CD8-positive, alpha-beta memory T cell (primary cell): ENCODE measurements around the gene KCNJ12. TPM values are rescaled to one million over a fixed set of nuclear protein-coding genes. Genes with fewer than 3 reads are reported as not detected.
"Not testable (repeated sequence)": the region's sequence is repeated elsewhere in the genome, so short reads cannot be mapped to it uniquely, and the experiment has no call there.

Experiments
- CTCF ChIA-PET: fragments of 350-600 bp; sonication (Branson Sonifier 250); formaldehyde crosslinking; loops from one replicate; lab custom pipeline; 2021; ENCODE audit warnings: antibody characterized with exemption; lab: Charles Lee
- POLR2A ChIA-PET: fragments of 350-600 bp; sonication (Branson Sonifier 250); formaldehyde crosslinking; loops from one replicate; lab custom pipeline; 2021; ENCODE audit warnings: antibody characterized with exemption; lab: Charles Lee
- DNase-seq, 5 donors: peaks; one replicate each; pipeline versions ENCODE4 v3.0.0 to v3.0.0-alpha.2; 2020 to 2022; ENCODE audit warnings: mixed read lengths in 1 of 5
- H3K27ac ChIP-seq: one replicate; pipeline ENCODE4 v1.7.0; 2013; ENCODE audit warnings: low read depth, mild to moderate bottlenecking, low read length, moderate library complexity
- H3K27me3 ChIP-seq: 2 replicates; pipeline ENCODE4 v1.7.0; 2013; ENCODE audit warnings: low read length, mild to moderate bottlenecking; ENCODE audit not compliant: insufficient read depth, poor library complexity, severe bottlenecking
- H3K36me3 ChIP-seq: 2 replicates; pipeline ENCODE4 v1.7.0; 2013; ENCODE audit warnings: mild to moderate bottlenecking, low read length, moderate library complexity; ENCODE audit not compliant: insufficient read depth
- H3K4me1 ChIP-seq: 2 replicates; pipeline ENCODE4 v1.7.0; 2013; ENCODE audit warnings: mild to moderate bottlenecking, low read length, moderate library complexity; ENCODE audit not compliant: insufficient read depth
- H3K4me3 ChIP-seq: 2 replicates; pipeline ENCODE4 v1.7.0; 2013; ENCODE audit warnings: mild to moderate bottlenecking, low read length
- H3K9me3 ChIP-seq: 2 replicates; pipeline ENCODE4 v1.7.0; 2013; ENCODE audit warnings: mild to moderate bottlenecking, low read length
- H3K27ac Mint-ChIP-seq, 8 donors: one replicate each; pipeline ENCODE4 v1.8.0; 2020 to 2021; ENCODE audit warnings: mixed read lengths in 8 of 8, mild to moderate bottlenecking in 6 of 8, inconsistent platforms in 3 of 8, moderate library complexity in 3 of 8
- H3K27me3 Mint-ChIP-seq, 2 donors: one replicate each; pipeline ENCODE4 v1.8.0; 2020 to 2021; ENCODE audit warnings: mixed read lengths in 2 of 2, mild to moderate bottlenecking in 1 of 2, moderate library complexity in 1 of 2
- H3K36me3 Mint-ChIP-seq, 3 donors: one replicate each; pipeline ENCODE4 v1.8.0; 2020 to 2021; ENCODE audit warnings: mixed read lengths in 3 of 3, inconsistent platforms in 1 of 3, mild to moderate bottlenecking in 1 of 3
- H3K4me1 Mint-ChIP-seq, 3 donors: one replicate each; pipeline ENCODE4 v1.8.0; 2020 to 2021; ENCODE audit warnings: mixed read lengths in 3 of 3, inconsistent platforms in 1 of 3, mild to moderate bottlenecking in 1 of 3
- H3K4me3 Mint-ChIP-seq, 7 donors: one replicate each; pipeline ENCODE4 v1.8.0; 2020 to 2021; ENCODE audit warnings: mixed read lengths in 7 of 7, mild to moderate bottlenecking in 6 of 7, moderate library complexity in 4 of 7, inconsistent platforms in 2 of 7
- H3K9me3 Mint-ChIP-seq, 5 donors: one replicate each; pipeline ENCODE4 v1.8.0; 2020 to 2022; ENCODE audit warnings: mixed read lengths in 5 of 5, mild to moderate bottlenecking in 3 of 5, moderate library complexity in 2 of 5, inconsistent platforms in 1 of 5
- polyA plus RNA-seq: library from polyadenylated mRNA; unstranded; fragments of 300-500 nt; fragmentation: Illumina TruSeq; gene quantifications from one replicate; pipeline ENCODE4 v1.2.3, GENCODE V29; 2021
- total RNA-seq, 2 experiments: library from RNA; stranded (reverse); gene quantifications; one replicate each; pipeline ENCODE4 v1.2.3, GENCODE V29; 2021

Gene KCNJ12
- total and polyA plus RNA-seq, 3 experiments from 2014 or later, result not detected

GRCh38 chr17:21425736-21426135 lies 49.6 kb downstream of the KCNJ12 start:
- Histone ChIP-seq H3K9me3 (no peaks in the 10 kb centered on the region), H3K36me3 (no peaks in the 10 kb centered on the region), H3K4me3 (no peak overlapping the region), H3K4me1 (peaks cover 1% of the 10 kb centered on the region), H3K27ac (no peak overlapping the region), H3K27me3 (no peaks in the 10 kb centered on the region)
- Mint-ChIP-seq H3K36me3 (no peaks in the 10 kb centered on the region), H3K27ac (peak overlapping the region in 1 of 8 donors; percentile 6), H3K4me1 (no peaks in the 10 kb centered on the region), H3K9me3 (no peaks in the 10 kb centered on the region), H3K4me3 (no peak overlapping the region), H3K27me3 (peaks cover 2 to 7% of the 10 kb centered on the region in 2 donors)
- ChIA-PET CTCF (no interaction called here), POLR2A (no interaction called here)
- no peak for DNase-seq

GRCh38 chr17:21426246-21426645 lies 50.1 kb downstream of the KCNJ12 start:
- H3K4me1 Mint-ChIP-seq, H3K36me3 ChIP-seq, H3K4me1 ChIP-seq, DNase-seq, H3K27me3 ChIP-seq, H3K27me3 Mint-ChIP-seq, CTCF ChIA-PET, H3K9me3 ChIP-seq, POLR2A ChIA-PET, H3K4me3 ChIP-seq, H3K9me3 Mint-ChIP-seq, H3K36me3 Mint-ChIP-seq, H3K4me3 Mint-ChIP-seq, H3K27ac Mint-ChIP-seq, H3K27ac ChIP-seq: not testable (repeated sequence)

DNA sequence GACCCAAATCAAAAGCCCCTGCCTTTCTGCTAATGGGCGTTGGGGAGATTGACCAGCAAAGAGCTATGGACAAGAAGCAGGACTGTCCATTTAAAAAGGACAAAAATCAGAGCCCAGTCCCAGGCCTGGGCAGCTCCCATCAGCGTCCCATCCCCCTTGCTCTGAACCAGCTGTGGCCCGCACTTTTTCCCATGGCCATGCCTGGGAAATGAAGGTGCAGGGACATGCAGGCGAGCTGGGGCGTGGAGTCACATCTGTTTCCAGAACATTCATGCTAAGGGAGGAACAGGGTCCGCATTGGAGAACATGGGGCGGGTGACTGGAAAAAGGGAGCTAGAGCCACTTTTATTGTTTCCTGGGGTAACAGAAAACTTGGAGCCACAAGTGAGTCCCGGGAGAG lies 50.7 kb downstream of the KCNJ12 start:
- H3K4me3 Mint-ChIP-seq, H3K4me3 ChIP-seq, H3K9me3 Mint-ChIP-seq, H3K4me1 Mint-ChIP-seq, H3K27me3 Mint-ChIP-seq, H3K27ac ChIP-seq, H3K36me3 Mint-ChIP-seq, H3K9me3 ChIP-seq, POLR2A ChIA-PET, H3K27me3 ChIP-seq, CTCF ChIA-PET, H3K27ac Mint-ChIP-seq, H3K36me3 ChIP-seq, H3K4me1 ChIP-seq, DNase-seq: not testable (repeated sequence)

DNA sequence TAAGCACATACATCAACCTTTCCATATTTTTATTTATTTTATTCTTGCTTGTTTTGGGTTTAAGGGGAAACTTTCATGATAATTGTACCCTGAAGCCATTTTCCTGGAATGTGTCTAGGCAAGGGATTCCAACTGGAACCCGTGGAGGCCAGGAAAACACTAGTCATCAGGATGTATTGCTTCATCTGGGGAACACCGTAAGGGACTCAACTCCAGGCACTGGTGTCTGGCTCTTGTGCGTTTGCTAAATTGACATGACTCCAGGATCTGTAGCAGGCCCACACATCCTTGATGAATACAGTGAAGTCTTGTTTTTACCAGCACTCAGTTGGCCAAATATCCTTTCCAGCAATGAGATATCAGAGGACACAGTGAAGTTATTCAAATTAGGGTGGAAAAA lies 51.6 kb downstream of the KCNJ12 start:
- H3K27me3 ChIP-seq, POLR2A ChIA-PET, DNase-seq, H3K27ac Mint-ChIP-seq, H3K27me3 Mint-ChIP-seq, CTCF ChIA-PET, H3K36me3 Mint-ChIP-seq, H3K4me1 Mint-ChIP-seq, H3K4me1 ChIP-seq, H3K36me3 ChIP-seq, H3K9me3 ChIP-seq, H3K27ac ChIP-seq, H3K4me3 ChIP-seq, H3K9me3 Mint-ChIP-seq, H3K4me3 Mint-ChIP-seq: not testable (repeated sequence)

GRCh38 chr17:21428752-21429424 lies 52.7 kb downstream of the KCNJ12 start:
- H3K27ac ChIP-seq, POLR2A ChIA-PET, H3K27ac Mint-ChIP-seq, H3K36me3 Mint-ChIP-seq, H3K4me1 ChIP-seq, H3K27me3 ChIP-seq, H3K4me1 Mint-ChIP-seq, H3K36me3 ChIP-seq, CTCF ChIA-PET, H3K4me3 ChIP-seq, H3K4me3 Mint-ChIP-seq, H3K9me3 ChIP-seq, H3K27me3 Mint-ChIP-seq, DNase-seq, H3K9me3 Mint-ChIP-seq: not testable (repeated sequence)

- H3K27ac ChIP-seq, CTCF ChIA-PET, POLR2A ChIA-PET, DNase-seq, H3K36me3 Mint-ChIP-seq, H3K27ac Mint-ChIP-seq, H3K9me3 ChIP-seq, H3K4me1 Mint-ChIP-seq, H3K9me3 Mint-ChIP-seq, H3K4me1 ChIP-seq, H3K4me3 ChIP-seq, H3K27me3 ChIP-seq, H3K4me3 Mint-ChIP-seq, H3K36me3 ChIP-seq: not testable (repeated sequence)
- H3K27me3 Mint-ChIP-seq, result peaks cover 3 to 10% of the 10 kb centered on the region in 2 donors
Observed at GRCh38 chr17:21429921-21430628, 53.9 kb downstream of the KCNJ12 start.

DNA sequence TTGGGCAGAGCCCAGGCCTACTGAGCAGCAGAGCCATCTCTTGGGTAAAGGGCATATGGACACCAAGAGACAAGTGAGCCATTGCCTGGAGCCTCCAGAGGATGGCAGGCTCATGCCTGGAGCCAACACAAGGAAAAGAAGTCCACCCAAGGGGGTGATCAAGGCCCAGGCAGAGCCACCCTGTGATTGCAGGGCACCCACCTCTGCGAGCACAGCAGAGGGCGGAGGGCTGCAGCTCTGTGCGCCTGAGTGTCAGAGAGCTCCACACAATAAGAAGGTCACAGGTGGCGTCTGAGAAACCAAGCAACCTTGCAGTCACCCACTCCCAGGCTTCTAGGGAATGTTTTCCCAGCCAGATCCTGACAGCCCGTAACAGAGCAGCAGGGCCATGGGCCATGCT lies 57.8 kb downstream of the KCNJ12 start:
- H3K4me1 ChIP-seq, H3K27ac ChIP-seq, H3K9me3 Mint-ChIP-seq, H3K4me3 ChIP-seq, H3K27me3 ChIP-seq, H3K4me1 Mint-ChIP-seq, CTCF ChIA-PET, H3K9me3 ChIP-seq, H3K4me3 Mint-ChIP-seq, H3K27me3 Mint-ChIP-seq, DNase-seq, POLR2A ChIA-PET, H3K36me3 ChIP-seq, H3K27ac Mint-ChIP-seq, H3K36me3 Mint-ChIP-seq: not testable (repeated sequence)

DNA sequence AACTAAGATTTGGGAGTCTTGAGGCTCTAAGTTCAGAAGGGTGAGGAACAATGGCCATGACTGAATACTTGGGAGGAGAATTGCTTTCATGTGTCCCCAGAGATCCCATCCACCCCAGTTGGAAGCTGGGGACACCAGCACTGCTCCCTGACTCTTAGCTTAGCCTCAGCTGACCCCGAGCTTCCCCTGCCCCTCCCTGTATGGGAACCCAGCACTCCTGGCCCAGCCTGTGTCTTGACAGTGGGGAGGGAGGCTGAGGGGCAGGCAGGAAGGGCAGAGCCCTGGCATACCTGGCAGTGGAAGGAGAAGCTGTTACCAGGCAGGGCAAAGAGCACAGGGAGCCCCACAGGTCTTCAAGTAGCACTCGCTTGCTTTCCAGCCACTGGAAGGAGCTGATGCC lies 58.8 kb downstream of the KCNJ12 start:
- H3K27me3 ChIP-seq, CTCF ChIA-PET, H3K4me1 Mint-ChIP-seq, H3K36me3 ChIP-seq, POLR2A ChIA-PET, H3K4me3 Mint-ChIP-seq, H3K27me3 Mint-ChIP-seq, H3K9me3 ChIP-seq, DNase-seq, H3K4me3 ChIP-seq, H3K4me1 ChIP-seq, H3K27ac ChIP-seq, H3K9me3 Mint-ChIP-seq, H3K36me3 Mint-ChIP-seq: not testable (repeated sequence)
- H3K27ac Mint-ChIP-seq, result peak overlapping the region in 1 of 8 donors; percentile 19
